A673 (cell line): Measurements from ENCODE around the gene ZYG11A.

Experiments used
- EZH2 ChIP-seq: fragments of 200-600 bp; sonication (generic); IDR thresholded peaks from 2 replicates; pipeline ENCODE4 v1.6.1; 2017; ENCODE audit warnings: borderline replicate concordance, low read depth, mild to moderate bottlenecking, mixed read lengths, antibody characterized with exemption, low read length; ENCODE audit not compliant: poor library complexity, severe bottlenecking
- TF ChIP-seq, protein P1 (sequence below): fragments of 300-800, 200-600 bp; sonication (generic); conservative IDR thresholded peaks from 2 replicates; pipeline ENCODE4 v1.5.1; 2017; ENCODE audit warnings: low read depth, mild to moderate bottlenecking, antibody characterized with exemption, low read length, moderate library complexity, mixed read lengths

DNA sequence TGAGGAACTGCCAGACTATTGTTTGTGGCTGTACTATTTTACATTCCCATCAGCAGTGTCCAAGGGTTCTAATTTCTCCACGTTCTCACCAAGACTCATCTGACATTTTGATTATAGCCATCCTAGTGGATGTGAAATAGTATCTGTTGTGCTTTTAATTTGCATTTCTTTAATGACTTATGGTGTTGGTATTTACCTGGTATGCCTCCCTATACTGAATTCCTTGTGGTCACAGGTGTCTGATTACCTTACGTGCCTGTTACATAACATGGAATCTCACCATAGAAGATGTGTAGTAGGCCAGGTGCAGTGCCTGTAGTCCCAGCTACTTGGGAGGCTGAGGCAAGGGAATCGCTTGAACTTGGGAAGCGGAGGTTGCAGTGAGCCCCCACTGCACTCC lies 13.5 kb downstream of the ZYG11A start:
- TF ChIP-seq, protein P1, sequence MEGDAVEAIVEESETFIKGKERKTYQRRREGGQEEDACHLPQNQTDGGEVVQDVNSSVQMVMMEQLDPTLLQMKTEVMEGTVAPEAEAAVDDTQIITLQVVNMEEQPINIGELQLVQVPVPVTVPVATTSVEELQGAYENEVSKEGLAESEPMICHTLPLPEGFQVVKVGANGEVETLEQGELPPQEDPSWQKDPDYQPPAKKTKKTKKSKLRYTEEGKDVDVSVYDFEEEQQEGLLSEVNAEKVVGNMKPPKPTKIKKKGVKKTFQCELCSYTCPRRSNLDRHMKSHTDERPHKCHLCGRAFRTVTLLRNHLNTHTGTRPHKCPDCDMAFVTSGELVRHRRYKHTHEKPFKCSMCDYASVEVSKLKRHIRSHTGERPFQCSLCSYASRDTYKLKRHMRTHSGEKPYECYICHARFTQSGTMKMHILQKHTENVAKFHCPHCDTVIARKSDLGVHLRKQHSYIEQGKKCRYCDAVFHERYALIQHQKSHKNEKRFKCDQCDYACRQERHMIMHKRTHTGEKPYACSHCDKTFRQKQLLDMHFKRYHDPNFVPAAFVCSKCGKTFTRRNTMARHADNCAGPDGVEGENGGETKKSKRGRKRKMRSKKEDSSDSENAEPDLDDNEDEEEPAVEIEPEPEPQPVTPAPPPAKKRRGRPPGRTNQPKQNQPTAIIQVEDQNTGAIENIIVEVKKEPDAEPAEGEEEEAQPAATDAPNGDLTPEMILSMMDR, result no peak
- TF ChIP-seq EZH2, result no peak
